CD14-positive monocyte (primary cell): ENCODE measurements around the gene SLMAP. TPM values are rescaled to one million over a fixed set of nuclear protein-coding genes. Genes with fewer than 3 reads are reported as not detected.
"Not testable (repeated sequence)": the region's sequence is repeated elsewhere in the genome, so short reads cannot be mapped to it uniquely, and the experiment has no call there.

ENCODE experiments used
- DNase-seq, 3 donors: peaks; one replicate each; pipeline ENCODE4 v3.0.0-alpha.2; 2011 to 2022
- H2AFZ ChIP-seq: 2 replicates; pipeline ENCODE4 v1.6.0; 2012; ENCODE audit warnings: mild to moderate bottlenecking, low read depth, low read length, inconsistent platforms; ENCODE audit not compliant: insufficient read depth, poor library complexity, severe bottlenecking
- H3K27ac ChIP-seq, 2 donors: 1 replicate in 1 of 2; 2 replicates in 1 of 2; pipeline ENCODE4 v1.5.1; 2012 to 2013; ENCODE audit warnings: low read length in 2 of 2, control low read depth in 1 of 2, inconsistent platforms in 1 of 2, low read depth in 1 of 2, mild to moderate bottlenecking in 1 of 2
- H3K27me3 ChIP-seq, 2 donors: one replicate each; pipeline versions ENCODE4 v1.6.0 to v1.6.1; 2011 to 2013; ENCODE audit warnings: low read length in 2 of 2; ENCODE audit not compliant: control insufficient read depth in 2 of 2, insufficient read depth in 2 of 2
- H3K36me3 ChIP-seq, 2 donors: replicated peaks in 1 of 2; 1 replicate in 1 of 2; 2 replicates in 1 of 2; pipeline versions ENCODE4 v1.5.1 to v1.6.1; 2012 to 2013; ENCODE audit warnings: low read length in 2 of 2, control low read depth in 1 of 2, inconsistent platforms in 1 of 2, mild to moderate bottlenecking in 1 of 2; ENCODE audit not compliant: insufficient read depth in 2 of 2, control insufficient read depth in 1 of 2
- H3K4me1 ChIP-seq, 2 donors: 1 replicate in 1 of 2; 2 replicates in 1 of 2; pipeline versions ENCODE4 v1.5.1 to v1.6.1; 2012 to 2013; ENCODE audit warnings: low read length in 2 of 2, control low read depth in 1 of 2, inconsistent platforms in 1 of 2, mild to moderate bottlenecking in 1 of 2, moderate library complexity in 1 of 2; ENCODE audit not compliant: insufficient read depth in 2 of 2, control insufficient read depth in 1 of 2
- H3K4me2 ChIP-seq: replicated peaks from 2 replicates; pipeline ENCODE3; 2012; ENCODE audit warnings: low read length, moderate library complexity, mild to moderate bottlenecking; ENCODE audit not compliant: poor library complexity, severe bottlenecking; ENCODE audit errors: extremely low read depth
- H3K4me3 ChIP-seq, 3 experiments: fragments of 200-600 bp in 1 of 3; sonication (generic) in 1 of 3; replicated peaks in 1 of 3; 1 replicate in 2 of 3; 2 replicates in 1 of 3; pipeline ENCODE4 v1.5.1; 2011 to 2013; ENCODE audit warnings: low read length in 3 of 3, mild to moderate bottlenecking in 3 of 3, control low read depth in 2 of 3, low read depth in 2 of 3, inconsistent platforms in 1 of 3, moderate library complexity in 1 of 3
- H3K79me2 ChIP-seq: 2 replicates; pipeline ENCODE4 v1.6.0; 2012; ENCODE audit warnings: mild to moderate bottlenecking, control low read depth, inconsistent platforms, low read length, moderate library complexity; ENCODE audit not compliant: insufficient read depth
- H3K9ac ChIP-seq: 2 replicates; pipeline ENCODE4 v1.6.0; 2017; ENCODE audit warnings: low read length, mild to moderate bottlenecking; ENCODE audit not compliant: insufficient read depth, poor library complexity, severe bottlenecking
- H3K9me3 ChIP-seq, 2 donors: replicated peaks in 1 of 2; 1 replicate in 1 of 2; 2 replicates in 1 of 2; pipeline versions ENCODE4 v1.5.1 to v1.6.1; 2012 to 2013; ENCODE audit warnings: low read length in 2 of 2, control low read depth in 1 of 2; ENCODE audit not compliant: control insufficient read depth in 1 of 2, insufficient read depth in 1 of 2
- H4K20me1 ChIP-seq: 2 replicates; pipeline ENCODE4 v1.6.0; 2012; ENCODE audit warnings: mild to moderate bottlenecking, low read length, control low read depth, moderate library complexity; ENCODE audit not compliant: insufficient read depth
- H3K27ac Mint-ChIP-seq, 7 donors: one replicate each; pipeline ENCODE4 v1.8.0; 2020; ENCODE audit warnings: mild to moderate bottlenecking in 7 of 7, mixed read lengths in 7 of 7, moderate library complexity in 6 of 7, inconsistent platforms in 2 of 7
- H3K27me3 Mint-ChIP-seq, 3 donors: one replicate each; pipeline ENCODE4 v1.8.0; 2021 to 2022; ENCODE audit warnings: low read depth in 3 of 3, mild to moderate bottlenecking in 3 of 3, mixed read lengths in 3 of 3, moderate library complexity in 3 of 3, inconsistent platforms in 1 of 3
- H3K36me3 Mint-ChIP-seq, 2 donors: one replicate each; pipeline ENCODE4 v1.8.0; 2020; ENCODE audit warnings: mixed read lengths in 2 of 2, inconsistent platforms in 1 of 2, mild to moderate bottlenecking in 1 of 2
- H3K4me1 Mint-ChIP-seq: one replicate; pipeline ENCODE4 v1.8.0; 2020; ENCODE audit warnings: mild to moderate bottlenecking, mixed read lengths
- H3K4me3 Mint-ChIP-seq, 2 donors: one replicate each; pipeline ENCODE4 v1.8.0; 2020; ENCODE audit warnings: mild to moderate bottlenecking in 2 of 2, mixed read lengths in 2 of 2, moderate library complexity in 1 of 2
- H3K9me3 Mint-ChIP-seq, 7 donors: one replicate each; pipeline ENCODE4 v1.8.0; 2020 to 2022; ENCODE audit warnings: mixed read lengths in 7 of 7, mild to moderate bottlenecking in 6 of 7, moderate library complexity in 6 of 7, inconsistent platforms in 2 of 7
- WGBS: methylation state at CpG from one replicate; pipeline ENCODE4 v1.1.5; 2013; ENCODE audit warnings: missing lambda C conversion rate; ENCODE audit not compliant: insufficient coverage; 5-methylcytosine and 5-hydroxymethylcytosine counted together
- intact Hi-C, 2 donors: fragments of 100-400 bp; cut with micrococcal nuclease; formaldehyde crosslinking; loops; one replicate each; pipeline versions ENCODE4 v1.15.0 to v1.15.1; 2023
- polyA plus RNA-seq, 3 donors: library from polyadenylated mRNA; depleted of rRNA in 1 of 3; unstranded in 2 of 3; stranded (reverse) in 1 of 3; fragments of 300-500 nt in 2 of 3; fragments of >200 nt in 1 of 3; fragmentation: Illumina TruSeq in 2 of 3; gene quantifications; 1 replicate in 2 of 3; 2 replicates in 1 of 3; pipeline ENCODE4 v1.2.3, GENCODE V29; 2012 to 2021
- TF ChIP-seq, protein P1 (sequence below): fragments of 200-600 bp; IDR thresholded peaks from one replicate; pipeline ENCODE4 v1.8.0; 2022; ENCODE audit warnings: antibody characterized with exemption, mild to moderate bottlenecking

SLMAP gene
- polyA plus RNA-seq, 3 donors: 12.3 to 17.6 (median 16.1) TPM

DNA sequence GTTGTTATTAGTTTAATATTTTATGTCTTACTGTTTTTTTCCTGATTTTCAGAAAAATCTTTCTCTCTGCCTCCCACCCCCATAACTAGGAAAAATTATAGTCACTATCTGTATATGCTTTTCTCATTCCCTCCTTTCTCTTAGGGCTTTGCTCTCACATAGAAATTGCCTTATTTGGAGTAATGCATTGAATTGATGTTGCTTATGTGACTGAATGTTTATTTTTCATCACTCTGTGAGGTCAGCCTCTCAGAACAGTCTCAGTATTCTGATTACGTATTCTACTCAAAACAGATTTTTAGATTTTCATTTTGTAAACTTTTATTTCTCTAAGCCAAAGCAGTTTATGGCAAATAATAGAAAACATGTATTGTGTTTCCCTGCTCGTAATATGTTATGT, 121.0 kb downstream of the SLMAP start:
- no CpG with 5 or more reads among the region's 2 CpGs for WGBS
- Histone ChIP-seq H3K9me3 (no peaks in the 10 kb centered on the region), H3K9ac (no peak overlapping the region), H3K4me2 (no peak overlapping the region), H3K4me1 (no peaks in the 10 kb centered on the region), H3K27ac (no peak overlapping the region), H3K4me3 (no peak overlapping the region), H4K20me1 (no peaks in the 10 kb centered on the region), H3K27me3 (no peaks in the 10 kb centered on the region), H3K79me2 (no peaks in the 10 kb centered on the region), H3K36me3 (peaks cover 14 to 33% of the 10 kb centered on the region in 2 donors), H2AFZ (no peak overlapping the region)
- TF ChIP-seq, protein P1, sequence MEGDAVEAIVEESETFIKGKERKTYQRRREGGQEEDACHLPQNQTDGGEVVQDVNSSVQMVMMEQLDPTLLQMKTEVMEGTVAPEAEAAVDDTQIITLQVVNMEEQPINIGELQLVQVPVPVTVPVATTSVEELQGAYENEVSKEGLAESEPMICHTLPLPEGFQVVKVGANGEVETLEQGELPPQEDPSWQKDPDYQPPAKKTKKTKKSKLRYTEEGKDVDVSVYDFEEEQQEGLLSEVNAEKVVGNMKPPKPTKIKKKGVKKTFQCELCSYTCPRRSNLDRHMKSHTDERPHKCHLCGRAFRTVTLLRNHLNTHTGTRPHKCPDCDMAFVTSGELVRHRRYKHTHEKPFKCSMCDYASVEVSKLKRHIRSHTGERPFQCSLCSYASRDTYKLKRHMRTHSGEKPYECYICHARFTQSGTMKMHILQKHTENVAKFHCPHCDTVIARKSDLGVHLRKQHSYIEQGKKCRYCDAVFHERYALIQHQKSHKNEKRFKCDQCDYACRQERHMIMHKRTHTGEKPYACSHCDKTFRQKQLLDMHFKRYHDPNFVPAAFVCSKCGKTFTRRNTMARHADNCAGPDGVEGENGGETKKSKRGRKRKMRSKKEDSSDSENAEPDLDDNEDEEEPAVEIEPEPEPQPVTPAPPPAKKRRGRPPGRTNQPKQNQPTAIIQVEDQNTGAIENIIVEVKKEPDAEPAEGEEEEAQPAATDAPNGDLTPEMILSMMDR: no peak
- Mint-ChIP-seq H3K27me3 (peaks cover 0 to 1% (median 0%) of the 10 kb centered on the region in 3 donors), H3K4me3 (no peak overlapping the region), H3K9me3 (peaks cover 0 to 1% (median 0%) of the 10 kb centered on the region in 7 donors), H3K4me1 (no peaks in the 10 kb centered on the region), H3K27ac (peak overlapping the region in 1 of 7 donors; percentile 2), H3K36me3 (peaks cover 26 to 52% of the 10 kb centered on the region in 2 donors)
- intact Hi-C loops: no loop called here
- DNase-seq: no peak

DNA sequence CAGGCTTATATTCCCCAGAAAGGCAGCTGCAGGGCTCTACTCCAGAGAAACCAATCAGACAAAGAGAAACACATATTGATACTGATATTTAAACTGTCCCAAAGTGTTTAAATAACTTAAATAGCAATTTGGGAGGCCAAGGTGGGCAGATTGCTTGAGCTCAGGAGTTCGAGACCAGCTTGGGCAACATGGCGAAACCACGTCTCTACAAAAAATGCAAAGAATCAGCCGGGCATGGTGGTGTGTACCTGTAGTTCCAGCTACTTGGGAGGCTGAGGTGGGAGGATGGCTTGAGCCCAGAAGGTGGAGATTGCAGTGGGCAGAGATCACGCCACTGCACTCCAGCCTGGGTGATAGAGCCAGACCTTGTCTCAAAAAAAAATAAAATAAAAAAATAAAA, 128.3 kb downstream of the SLMAP start:
- H3K36me3 Mint-ChIP-seq: peaks cover 25 to 53% of the 10 kb centered on the region in 2 donors
- H3K27ac ChIP-seq, H3K79me2 ChIP-seq, H3K9me3 Mint-ChIP-seq, H2AFZ ChIP-seq, DNase-seq, H3K4me2 ChIP-seq, intact Hi-C loops, H3K9ac ChIP-seq, H3K27me3 ChIP-seq, H3K4me1 Mint-ChIP-seq, H4K20me1 ChIP-seq, H3K9me3 ChIP-seq, H3K4me1 ChIP-seq, H3K27ac Mint-ChIP-seq, H3K4me3 ChIP-seq, H3K27me3 Mint-ChIP-seq, H3K4me3 Mint-ChIP-seq: not testable (repeated sequence)
- peaks cover 3 to 30% of the 10 kb centered on the region in 2 donors for H3K36me3 ChIP-seq
- WGBS: no CpG with 5 or more reads among the region's 5 CpGs
